CD8-positive, alpha-beta memory T cell (primary cell): ENCODE results near the gene KCTD2. TPM values are rescaled to one million over a fixed set of nuclear protein-coding genes. Genes with fewer than 3 reads are reported as not detected.
"Not testable (repeated sequence)": the region's sequence is repeated elsewhere in the genome, so short reads cannot be mapped to it uniquely, and the experiment has no call there.

Source experiments
- CTCF ChIA-PET: fragments of 350-600 bp; sonication (Branson Sonifier 250); formaldehyde crosslinking; loops from one replicate; lab custom pipeline; 2021; ENCODE audit warnings: antibody characterized with exemption; lab: Charles Lee
- POLR2A ChIA-PET: fragments of 350-600 bp; sonication (Branson Sonifier 250); formaldehyde crosslinking; loops from one replicate; lab custom pipeline; 2021; ENCODE audit warnings: antibody characterized with exemption; lab: Charles Lee
- DNase-seq, 5 donors: peaks; one replicate each; pipeline versions ENCODE4 v3.0.0 to v3.0.0-alpha.2; 2020 to 2022; ENCODE audit warnings: mixed read lengths in 1 of 5
- H3K27ac ChIP-seq: one replicate; pipeline ENCODE4 v1.7.0; 2013; ENCODE audit warnings: low read depth, mild to moderate bottlenecking, low read length, moderate library complexity
- H3K27me3 ChIP-seq: 2 replicates; pipeline ENCODE4 v1.7.0; 2013; ENCODE audit warnings: low read length, mild to moderate bottlenecking; ENCODE audit not compliant: insufficient read depth, poor library complexity, severe bottlenecking
- H3K36me3 ChIP-seq: 2 replicates; pipeline ENCODE4 v1.7.0; 2013; ENCODE audit warnings: mild to moderate bottlenecking, low read length, moderate library complexity; ENCODE audit not compliant: insufficient read depth
- H3K4me1 ChIP-seq: 2 replicates; pipeline ENCODE4 v1.7.0; 2013; ENCODE audit warnings: mild to moderate bottlenecking, low read length, moderate library complexity; ENCODE audit not compliant: insufficient read depth
- H3K4me3 ChIP-seq: 2 replicates; pipeline ENCODE4 v1.7.0; 2013; ENCODE audit warnings: mild to moderate bottlenecking, low read length
- H3K9me3 ChIP-seq: 2 replicates; pipeline ENCODE4 v1.7.0; 2013; ENCODE audit warnings: mild to moderate bottlenecking, low read length
- H3K27ac Mint-ChIP-seq, 8 donors: one replicate each; pipeline ENCODE4 v1.8.0; 2020 to 2021; ENCODE audit warnings: mixed read lengths in 8 of 8, mild to moderate bottlenecking in 6 of 8, inconsistent platforms in 3 of 8, moderate library complexity in 3 of 8
- H3K27me3 Mint-ChIP-seq, 2 donors: one replicate each; pipeline ENCODE4 v1.8.0; 2020 to 2021; ENCODE audit warnings: mixed read lengths in 2 of 2, mild to moderate bottlenecking in 1 of 2, moderate library complexity in 1 of 2
- H3K36me3 Mint-ChIP-seq, 3 donors: one replicate each; pipeline ENCODE4 v1.8.0; 2020 to 2021; ENCODE audit warnings: mixed read lengths in 3 of 3, inconsistent platforms in 1 of 3, mild to moderate bottlenecking in 1 of 3
- H3K4me1 Mint-ChIP-seq, 3 donors: one replicate each; pipeline ENCODE4 v1.8.0; 2020 to 2021; ENCODE audit warnings: mixed read lengths in 3 of 3, inconsistent platforms in 1 of 3, mild to moderate bottlenecking in 1 of 3
- H3K4me3 Mint-ChIP-seq, 7 donors: one replicate each; pipeline ENCODE4 v1.8.0; 2020 to 2021; ENCODE audit warnings: mixed read lengths in 7 of 7, mild to moderate bottlenecking in 6 of 7, moderate library complexity in 4 of 7, inconsistent platforms in 2 of 7
- H3K9me3 Mint-ChIP-seq, 5 donors: one replicate each; pipeline ENCODE4 v1.8.0; 2020 to 2022; ENCODE audit warnings: mixed read lengths in 5 of 5, mild to moderate bottlenecking in 3 of 5, moderate library complexity in 2 of 5, inconsistent platforms in 1 of 5
- polyA plus RNA-seq: library from polyadenylated mRNA; unstranded; fragments of 300-500 nt; fragmentation: Illumina TruSeq; gene quantifications from one replicate; pipeline ENCODE4 v1.2.3, GENCODE V29; 2021
- total RNA-seq, 2 experiments: library from RNA; stranded (reverse); gene quantifications; one replicate each; pipeline ENCODE4 v1.2.3, GENCODE V29; 2021

The KCTD2 gene
- total and polyA plus RNA-seq, 3 experiments from 2014 or later = 8.0 to 23.8 (median 22.2) TPM

DNA sequence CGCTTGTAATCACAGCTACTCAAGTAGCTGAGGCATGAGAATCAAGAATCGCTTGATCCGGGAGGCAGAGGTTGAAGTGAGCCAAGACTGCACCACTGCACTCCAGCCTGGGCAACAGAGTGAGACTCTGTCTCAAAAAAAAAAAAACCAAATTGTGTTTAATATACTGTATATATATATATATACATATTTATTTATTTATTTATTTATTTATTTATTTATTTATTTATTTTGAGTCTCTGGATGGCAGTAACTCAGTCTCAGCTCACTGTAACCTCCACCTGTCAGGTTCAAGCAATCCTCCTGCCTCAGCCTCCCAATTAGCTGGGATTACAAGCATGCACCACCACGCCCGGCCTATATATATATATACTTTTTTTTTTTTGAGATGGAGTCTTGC lies 25.9 kb downstream of the KCTD2 start:
- not testable (repeated sequence) for DNase-seq, H3K4me1 Mint-ChIP-seq, H3K27me3 ChIP-seq, H3K36me3 Mint-ChIP-seq, H3K9me3 ChIP-seq, H3K27ac Mint-ChIP-seq, H3K9me3 Mint-ChIP-seq, H3K36me3 ChIP-seq, H3K4me3 Mint-ChIP-seq, H3K4me3 ChIP-seq, H3K27me3 Mint-ChIP-seq, H3K27ac ChIP-seq
- H3K4me1 ChIP-seq = peaks cover 11% of the 10 kb centered on the region
- ChIA-PET CTCF (interaction anchor here (0.6 to 2.3 kb wide), 4 partner anchors 41 to 133 kb away, joined by 3 to 6 read pairs (median 3); partner anchors contain the start of gene NUP85), POLR2A (interaction anchor here (0.6 kb wide), 1 partner anchor 26 kb away, joined by 3 read pairs; the partner anchor contains the start of gene KCTD2)

DNA sequence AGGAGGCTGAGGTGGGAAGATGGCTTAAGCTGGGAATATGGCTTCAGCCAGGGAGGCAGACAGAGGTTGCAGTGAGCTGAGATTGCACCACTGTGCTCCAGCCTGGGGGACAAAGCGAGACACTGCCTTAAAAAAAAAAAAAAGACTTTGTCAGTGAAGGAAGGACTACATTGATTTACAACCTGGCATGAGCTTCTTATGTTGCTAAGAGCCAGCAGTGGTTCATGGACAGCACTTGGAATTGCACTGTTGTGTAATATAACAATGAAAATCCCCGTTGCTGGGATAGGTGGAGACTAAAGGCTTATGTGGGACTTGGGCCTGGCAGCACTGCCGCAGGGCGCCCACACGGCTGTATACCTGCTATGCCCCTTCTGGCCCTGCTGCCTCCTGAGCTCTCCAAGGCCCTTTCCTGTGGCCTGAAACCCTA lies 26.6 kb downstream of the KCTD2 start:
- Mint-ChIP-seq H3K4me3 (no peak overlapping the region), H3K4me1 (peaks cover 3 to 11% (median 4%) of the 10 kb centered on the region in 3 donors), H3K36me3 (no peaks in the 10 kb centered on the region), H3K9me3 (no peaks in the 10 kb centered on the region), H3K27ac (no peak overlapping the region), H3K27me3 (no peaks in the 10 kb centered on the region)
- Histone ChIP-seq H3K36me3 (no peaks in the 10 kb centered on the region), H3K9me3 (no peaks in the 10 kb centered on the region), H3K4me3 (no peak overlapping the region), H3K27ac (no peak overlapping the region), H3K4me1 (peaks cover 15% of the 10 kb centered on the region), H3K27me3 (no peaks in the 10 kb centered on the region)
- DNase-seq = no peak
- CTCF ChIA-PET = interaction anchor here (1.1 to 2.3 kb wide), 2 partner anchors 41 to 128 kb away, joined by 3 to 6 read pairs; no protein-coding TSS in a partner anchor
- POLR2A ChIA-PET = interaction anchor here (0.6 kb wide), 1 partner anchor 26 kb away, joined by 3 read pairs; the partner anchor contains the start of gene KCTD2

DNA sequence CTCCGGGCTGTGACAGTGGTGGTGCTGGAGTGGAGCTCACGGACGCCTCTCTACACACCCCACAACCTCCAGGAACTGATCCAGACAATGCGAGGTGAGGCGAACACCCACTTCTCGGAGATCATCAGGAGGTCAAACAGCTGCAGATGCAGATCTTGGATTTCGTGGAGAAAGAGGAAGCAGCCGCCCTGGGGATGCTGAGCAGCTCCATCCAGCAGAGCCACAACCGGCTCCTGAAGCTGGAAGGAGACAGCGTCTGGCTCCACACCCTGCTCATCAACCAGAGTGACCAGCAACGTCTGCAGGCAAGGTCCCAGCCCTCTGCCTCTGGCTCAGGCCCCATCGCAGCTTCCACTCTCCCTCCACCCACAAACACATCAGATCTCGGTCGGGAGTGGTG lies 27.5 kb downstream of the KCTD2 start:
- no peaks in the 10 kb centered on the region for H3K27me3 Mint-ChIP-seq
- Histone ChIP-seq H3K9me3 (no peaks in the 10 kb centered on the region), H3K27ac (no peak overlapping the region), H3K4me1 (peaks cover 20% of the 10 kb centered on the region), H3K4me3 (no peak overlapping the region), H3K27me3 (no peaks in the 10 kb centered on the region), H3K36me3 (no peaks in the 10 kb centered on the region)
- no peak overlapping the region for H3K27ac Mint-ChIP-seq
- POLR2A ChIA-PET = no interaction called here
- no peak overlapping the region for H3K4me3 Mint-ChIP-seq
- H3K9me3 Mint-ChIP-seq = no peaks in the 10 kb centered on the region
- H3K36me3 Mint-ChIP-seq = no peaks in the 10 kb centered on the region
- CTCF ChIA-PET = no interaction called here
- H3K4me1 Mint-ChIP-seq = peaks cover 0 to 11% (median 5%) of the 10 kb centered on the region in 3 donors
- DNase-seq = no peak

DNA sequence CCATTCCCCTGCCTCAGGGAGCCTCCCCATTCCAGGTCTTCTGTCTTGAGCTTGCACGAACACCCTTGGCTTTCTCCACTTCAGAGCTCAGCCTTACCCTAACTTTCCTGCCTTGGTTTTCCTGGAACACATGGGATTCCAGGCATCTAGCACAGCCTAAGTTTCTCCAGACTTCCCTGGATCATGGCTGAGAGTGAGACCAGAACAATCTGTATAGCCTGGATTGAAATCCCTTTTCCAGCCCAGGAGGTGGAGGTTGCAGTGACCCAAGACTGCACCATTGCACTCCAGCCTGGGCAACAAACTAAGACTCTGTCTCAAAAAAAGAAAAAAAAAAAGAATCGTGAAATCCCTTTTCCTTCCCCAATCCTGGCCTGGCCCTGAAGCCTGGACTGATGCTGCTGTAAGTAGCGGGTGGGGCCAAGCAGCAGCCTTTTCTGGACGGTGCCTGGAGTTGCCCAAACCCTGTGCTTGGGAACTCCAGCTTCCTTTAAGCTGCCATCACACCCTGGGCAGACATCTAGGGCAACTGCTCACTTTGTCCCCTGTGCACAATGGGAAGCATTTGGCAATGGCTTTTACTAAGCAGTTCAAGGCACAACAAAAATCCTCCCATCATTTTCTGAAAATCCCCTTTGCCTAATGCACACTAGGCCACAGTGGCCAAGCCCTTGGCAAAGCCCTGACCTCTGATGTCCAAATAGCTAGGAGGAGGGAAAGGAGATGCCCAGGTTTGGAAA lies 28.7 kb downstream of the KCTD2 start:
- H3K27ac ChIP-seq = no peak overlapping the region
- H3K36me3 Mint-ChIP-seq = no peaks in the 10 kb centered on the region
- CTCF ChIA-PET = interaction anchor here (1.0 to 1.6 kb wide), 4 partner anchors 22 to 337 kb away, joined by 3 to 5 read pairs (median 4); partner anchors contain the start of gene NT5C
- DNase-seq = no peak
- no peaks in the 10 kb centered on the region for H3K27me3 Mint-ChIP-seq
- H3K4me1 ChIP-seq = peaks cover 20% of the 10 kb centered on the region
- H3K9me3 Mint-ChIP-seq = no peaks in the 10 kb centered on the region
- no peaks in the 10 kb centered on the region for H3K36me3 ChIP-seq
- H3K4me3 Mint-ChIP-seq = no peak overlapping the region
- H3K27me3 ChIP-seq = no peaks in the 10 kb centered on the region
- H3K4me3 ChIP-seq = no peak overlapping the region
- peaks cover 0 to 11% (median 5%) of the 10 kb centered on the region in 3 donors for H3K4me1 Mint-ChIP-seq
- H3K27ac Mint-ChIP-seq = peak overlapping the region in 1 of 8 donors; percentile 33
- POLR2A ChIA-PET = no interaction called here
- no peaks in the 10 kb centered on the region for H3K9me3 ChIP-seq

GRCh38 chr17:75077072-75077495 lies 30.1 kb downstream of the KCTD2 start:
- no peaks in the 10 kb centered on the region for H3K27me3 Mint-ChIP-seq

DNA sequence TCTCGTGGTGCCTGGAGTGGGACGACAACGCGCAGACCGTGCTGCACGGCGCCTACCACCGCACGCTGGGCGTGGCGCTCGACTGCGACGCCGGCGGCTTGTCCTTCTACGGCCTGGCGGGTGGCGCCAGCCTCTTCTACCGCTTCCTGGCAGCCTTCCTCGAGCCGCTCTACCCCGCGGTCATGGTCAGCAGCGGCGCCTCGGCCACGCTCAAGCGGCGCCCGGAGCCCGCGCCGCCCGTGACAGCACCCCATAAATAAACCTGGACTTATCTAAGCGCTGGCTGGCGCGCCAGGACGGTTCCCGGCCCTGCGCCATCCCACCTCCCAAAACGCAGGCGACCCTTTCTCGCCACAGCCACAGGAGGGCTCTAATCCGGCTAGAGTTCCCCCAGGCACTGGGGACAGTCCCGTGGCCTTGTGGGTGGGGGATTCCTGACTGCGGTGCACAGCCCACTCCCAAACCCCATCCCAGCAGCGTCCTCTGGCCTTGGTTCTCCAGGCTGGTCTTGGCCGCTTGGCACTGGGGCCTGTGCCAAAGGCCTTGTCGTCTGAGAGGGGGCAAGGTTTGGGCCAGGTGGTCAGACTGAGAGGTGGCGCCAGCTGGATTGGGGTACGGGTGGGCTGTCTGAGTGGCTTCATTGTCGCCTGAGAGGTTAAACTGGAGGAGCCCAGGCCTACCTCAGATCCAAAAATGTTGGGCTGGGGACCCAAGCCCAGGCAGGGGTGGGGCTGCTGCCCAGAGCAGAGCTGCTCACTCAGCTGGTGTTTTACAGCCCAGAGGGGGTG lies 30.7 kb downstream of the KCTD2 start:
- Mint-ChIP-seq H3K27me3 (peaks cover 0 to 2% of the 10 kb centered on the region in 2 donors), H3K9me3 (no peaks in the 10 kb centered on the region), H3K4me1 (peaks cover 0 to 11% (median 5%) of the 10 kb centered on the region in 3 donors), H3K36me3 (no peaks in the 10 kb centered on the region), H3K27ac (peak overlapping the region in 3 of 8 donors; percentile 50 to 79 (median 66)), H3K4me3 (peak overlapping the region; percentile 60 to 87 (median 75))
- ChIA-PET POLR2A (interaction anchor here (0.6 to 1.2 kb wide), 5 partner anchors 10 to 40 kb away, joined by 3 to 4 read pairs (median 4); partner anchors contain the start of genes ARMC7 and SLC16A5), CTCF (interaction anchor here (0.8 to 1.6 kb wide), 3 partner anchors 36 to 65 kb away, joined by 3 to 5 read pairs (median 4); partner anchors contain the start of genes MRPL58 and NT5C)
- no peaks in the 10 kb centered on the region for H3K9me3 ChIP-seq
- no peaks in the 10 kb centered on the region for H3K36me3 ChIP-seq
- no peaks in the 10 kb centered on the region for H3K27me3 ChIP-seq
- peak in 4 of 5 donors; percentile 20 to 64 (median 37) for DNase-seq
- H3K4me1 ChIP-seq = peaks cover 20% of the 10 kb centered on the region
- H3K27ac ChIP-seq = no peak overlapping the region
- H3K4me3 ChIP-seq = peak overlapping the region; percentile 47

More at GRCh38 chr17:75077072-75077495, 30.1 kb downstream of the KCTD2 start:
- Mint-ChIP-seq H3K9me3 (no peaks in the 10 kb centered on the region), H3K4me1 (peaks cover 0 to 11% (median 5%) of the 10 kb centered on the region in 3 donors), H3K4me3 (peak overlapping the region; percentile 60 to 87 (median 75)), H3K27ac (peak overlapping the region in 3 of 8 donors; percentile 50 to 95 (median 66)), H3K36me3 (no peaks in the 10 kb centered on the region)
- H3K4me1 ChIP-seq = peaks cover 20% of the 10 kb centered on the region
- ChIA-PET POLR2A (interaction anchor here (0.6 to 1.0 kb wide), 2 partner anchors 29 to 41 kb away, joined by 3 to 4 read pairs; no protein-coding TSS in a partner anchor), CTCF (interaction anchor here (0.8 to 1.6 kb wide), 4 partner anchors 23 to 64 kb away, joined by 3 to 5 read pairs (median 4); partner anchors contain the start of genes MRPL58 and NT5C)
- no peak for DNase-seq
- no peak overlapping the region for H3K4me3 ChIP-seq
- H3K27me3 ChIP-seq = no peaks in the 10 kb centered on the region
- no peaks in the 10 kb centered on the region for H3K9me3 ChIP-seq
- no peaks in the 10 kb centered on the region for H3K36me3 ChIP-seq
- no peak overlapping the region for H3K27ac ChIP-seq

- Histone ChIP-seq H3K4me3 (no peak overlapping the region), H3K4me1 (peaks cover 20% of the 10 kb centered on the region), H3K27me3 (no peaks in the 10 kb centered on the region), H3K9me3 (no peaks in the 10 kb centered on the region), H3K27ac (no peak overlapping the region), H3K36me3 (no peaks in the 10 kb centered on the region)
- H3K27me3 Mint-ChIP-seq = peaks cover 0 to 2% of the 10 kb centered on the region in 2 donors
- DNase-seq = no peak
- ChIA-PET CTCF (interaction anchor here (1.3 kb wide), 1 partner anchor 123 kb away, joined by 3 read pairs; no protein-coding TSS in a partner anchor), POLR2A (interaction anchor here (1.0 to 1.2 kb wide), 3 partner anchors 9 to 34 kb away, joined by 3 to 4 read pairs (median 4); partner anchors contain the start of genes ARMC7 and SLC16A5)
- peak overlapping the region in 2 of 7 donors; percentile 77 to 87 for H3K4me3 Mint-ChIP-seq
- H3K4me1 Mint-ChIP-seq = peaks cover 0 to 11% (median 5%) of the 10 kb centered on the region in 3 donors
- peak overlapping the region in 1 of 8 donors; percentile 27 for H3K27ac Mint-ChIP-seq
- H3K9me3 Mint-ChIP-seq = no peaks in the 10 kb centered on the region
- H3K36me3 Mint-ChIP-seq = no peaks in the 10 kb centered on the region
Measured at GRCh38 chr17:75078284-75079022, 31.4 kb downstream of the KCTD2 start.
